Breast epithelium (tissue), 3 donors: ENCODE data around the gene ZNF318.

Source experiments
- POLR2A ChIP-seq: fragments of 450-650 bp; IDR thresholded peaks from one replicate; pipeline ENCODE4 v1.6.1; 2016; ENCODE audit warnings: antibody characterized with exemption, mild to moderate bottlenecking, moderate library complexity
- POLR2AphosphoS5 ChIP-seq, 3 donors: sonication (generic); formaldehyde crosslinking; IDR thresholded peaks; one replicate each; pipeline ENCODE4 v1.6.1; 2017; ENCODE audit warnings: antibody characterized with exemption in 3 of 3
- TF ChIP-seq, protein P1 (sequence below), 3 donors: fragments of 450-650 bp; IDR thresholded peaks; one replicate each; pipeline ENCODE4 v1.5.1; 2016 to 2017; ENCODE audit warnings: antibody characterized with exemption in 3 of 3, mild to moderate bottlenecking in 3 of 3, moderate library complexity in 3 of 3

DNA sequence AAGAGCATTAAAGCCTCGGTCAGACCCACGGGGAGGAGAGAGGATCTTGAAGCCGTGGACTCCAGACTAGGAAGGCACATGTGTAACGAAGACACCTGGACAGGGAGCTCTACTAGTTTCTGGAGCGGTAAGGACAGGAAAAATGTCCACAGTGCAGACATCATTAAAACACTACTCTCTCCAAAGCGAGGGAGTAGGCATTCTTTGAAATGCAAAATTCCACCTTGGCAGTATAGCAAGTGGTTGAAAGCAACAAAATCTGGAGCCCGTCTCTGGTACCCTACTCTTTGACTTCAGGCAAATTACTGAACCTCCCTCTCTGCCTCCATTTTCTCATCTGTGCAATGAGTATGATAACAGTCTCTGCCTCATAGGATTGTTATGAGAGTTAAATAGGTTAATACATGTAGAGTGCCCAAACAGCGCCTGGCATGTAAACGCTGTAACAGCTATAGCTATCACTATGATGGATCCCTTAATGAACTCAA lies 60.4 kb downstream of the ZNF318 start:
- no peak for TF ChIP-seq POLR2A
- TF ChIP-seq, protein P1, sequence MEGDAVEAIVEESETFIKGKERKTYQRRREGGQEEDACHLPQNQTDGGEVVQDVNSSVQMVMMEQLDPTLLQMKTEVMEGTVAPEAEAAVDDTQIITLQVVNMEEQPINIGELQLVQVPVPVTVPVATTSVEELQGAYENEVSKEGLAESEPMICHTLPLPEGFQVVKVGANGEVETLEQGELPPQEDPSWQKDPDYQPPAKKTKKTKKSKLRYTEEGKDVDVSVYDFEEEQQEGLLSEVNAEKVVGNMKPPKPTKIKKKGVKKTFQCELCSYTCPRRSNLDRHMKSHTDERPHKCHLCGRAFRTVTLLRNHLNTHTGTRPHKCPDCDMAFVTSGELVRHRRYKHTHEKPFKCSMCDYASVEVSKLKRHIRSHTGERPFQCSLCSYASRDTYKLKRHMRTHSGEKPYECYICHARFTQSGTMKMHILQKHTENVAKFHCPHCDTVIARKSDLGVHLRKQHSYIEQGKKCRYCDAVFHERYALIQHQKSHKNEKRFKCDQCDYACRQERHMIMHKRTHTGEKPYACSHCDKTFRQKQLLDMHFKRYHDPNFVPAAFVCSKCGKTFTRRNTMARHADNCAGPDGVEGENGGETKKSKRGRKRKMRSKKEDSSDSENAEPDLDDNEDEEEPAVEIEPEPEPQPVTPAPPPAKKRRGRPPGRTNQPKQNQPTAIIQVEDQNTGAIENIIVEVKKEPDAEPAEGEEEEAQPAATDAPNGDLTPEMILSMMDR (IDR thresholded peaks at IDR 0.05): no peak
- no peak for TF ChIP-seq POLR2AphosphoS5 (IDR thresholded peaks at IDR 0.05)
